ENCODE data around the gene TRNAU1AP.

TRNAU1AP gene

DNA sequence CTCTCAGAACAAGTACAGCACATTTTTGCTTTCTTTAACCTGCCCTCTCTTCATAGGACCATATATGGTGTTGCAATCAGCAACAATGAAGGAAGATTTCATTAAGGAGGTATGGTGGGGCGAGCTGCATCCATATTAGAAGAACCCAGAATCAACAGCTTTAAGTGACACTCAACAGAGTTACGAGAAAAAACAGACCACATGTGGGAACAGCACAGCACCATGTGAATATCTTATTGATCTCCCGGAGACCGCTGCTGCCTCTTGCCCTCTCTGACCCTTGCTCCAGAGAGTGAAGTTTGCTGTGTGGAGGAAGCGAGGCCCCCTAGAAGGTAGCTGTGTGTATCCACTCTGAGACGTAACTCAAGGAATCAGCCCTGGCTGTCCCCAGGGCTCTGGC is 52.1 kb downstream of the TRNAU1AP start:
- no peak for DNase-seq (ENCODE audit: low spot score)

DNA sequence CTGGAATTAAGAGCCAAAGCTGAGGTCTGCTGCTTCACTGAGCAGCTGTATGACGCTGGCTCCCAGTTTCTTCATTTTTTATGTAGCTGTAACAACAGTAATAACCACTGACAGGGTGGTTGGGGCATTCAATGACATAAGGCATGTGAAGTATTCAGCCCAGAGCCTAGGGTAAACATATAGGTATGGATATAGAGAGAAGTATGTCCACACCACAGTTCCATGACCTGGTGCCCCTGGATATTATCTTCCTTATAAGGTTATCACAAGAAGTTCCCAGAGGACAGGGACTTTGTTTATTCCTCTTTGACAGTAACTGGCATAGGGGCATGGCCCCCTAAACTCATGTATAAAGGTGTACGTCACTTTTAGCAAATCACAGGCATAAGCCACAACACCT is 53.9 kb downstream of the TRNAU1AP start:
- DNase-seq (ENCODE audit: low spot score) = no peak

DNA sequence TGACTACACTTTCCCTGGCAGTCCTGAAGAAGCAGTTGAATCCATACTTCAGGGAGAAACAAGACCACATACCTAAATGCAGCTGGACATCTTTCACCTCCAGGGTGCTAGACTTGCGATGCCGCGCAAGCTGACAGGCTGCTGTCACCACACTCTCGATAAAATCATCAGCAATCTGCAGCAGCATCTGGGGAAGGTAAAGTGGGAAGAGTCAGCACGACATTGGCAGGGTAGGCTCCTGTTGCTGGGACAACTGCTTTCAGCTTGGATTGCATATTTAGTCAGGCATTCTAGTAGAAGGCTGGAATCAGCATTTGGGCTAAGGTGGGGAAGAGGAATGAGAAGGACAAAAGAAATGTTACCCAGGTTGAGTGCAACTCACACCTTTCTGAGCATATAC is 60.3 kb downstream of the TRNAU1AP start:
- no peak for DNase-seq (ENCODE audit: low spot score)

Measured in HuH-7.5 (cell line).